HG03103 (cell line): ENCODE measurements around the gene TPP2.

Experiments
- ATAC-seq: cut with Tn5 transposase; IDR thresholded peaks from one replicate; pipeline ENCODE4 v1.9.1; 2021; ENCODE audit warnings: low read depth; ENCODE audit not compliant: unreplicated experiment

The TPP2 gene

GRCh38 chr13:102596147-102597028 is at the start of gene TPP2:
TPP2 (plus strand) TSS chr13:102596986; CDS start chr13:102597039, 53 bp downstream.
- ATAC-seq, result peak; percentile 63

DNA sequence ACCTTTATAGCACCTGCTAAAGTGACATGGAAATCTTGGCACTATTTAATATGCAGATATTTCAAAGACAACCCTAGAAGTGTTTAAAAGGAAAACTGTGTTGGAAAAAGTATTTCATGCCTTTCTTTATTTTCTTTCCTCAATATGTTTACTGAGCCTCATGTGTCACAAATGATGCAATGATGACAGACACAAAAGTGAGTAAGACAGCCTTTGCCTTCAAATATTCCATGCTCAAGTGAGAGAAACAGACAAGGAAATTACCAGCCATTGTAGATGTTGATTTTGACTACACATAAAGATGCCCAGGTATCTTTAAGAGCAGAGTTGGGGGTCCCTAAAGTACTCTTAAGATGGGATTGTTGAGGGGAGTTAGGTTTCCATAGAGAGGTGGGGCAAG is 48.0 kb upstream of the TPP2 start:
- ATAC-seq, result no peak

- no peak for ATAC-seq
Measured at GRCh38 chr13:102550507-102550906, 46.3 kb upstream of the TPP2 start.

- no peak for ATAC-seq
Measured at GRCh38 chr13:102555914-102556553, 40.8 kb upstream of the TPP2 start.

GRCh38 chr13:102556806-102557205 is 40.0 kb upstream of the TPP2 start:
- ATAC-seq, result no peak

GRCh38 chr13:102558029-102558428 is 38.8 kb upstream of the TPP2 start:
- no peak for ATAC-seq

GRCh38 chr13:102561933-102562332 is 34.9 kb upstream of the TPP2 start:
- ATAC-seq, result no peak

GRCh38 chr13:102563267-102563666 is 33.5 kb upstream of the TPP2 start:
- ATAC-seq, result no peak

DNA sequence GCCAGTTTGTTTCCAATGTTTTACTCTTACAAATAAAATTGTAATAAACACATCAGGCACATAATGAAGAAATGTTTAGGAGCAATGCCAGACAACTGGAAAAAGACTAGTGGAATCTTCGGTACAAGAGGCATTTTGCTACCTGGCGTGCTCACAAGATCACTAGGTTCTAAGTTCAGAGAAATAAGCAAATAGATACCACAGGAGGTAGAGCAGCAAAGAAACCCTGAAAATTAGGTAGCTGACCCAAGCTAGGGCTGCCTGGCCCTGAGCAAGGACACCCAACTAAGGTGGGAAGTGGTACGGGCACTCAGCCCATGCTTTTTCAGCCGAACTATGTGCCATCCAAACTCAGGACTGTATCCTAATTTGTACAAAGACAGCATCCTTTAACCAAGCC is 32.2 kb upstream of the TPP2 start:
- no peak for ATAC-seq

DNA sequence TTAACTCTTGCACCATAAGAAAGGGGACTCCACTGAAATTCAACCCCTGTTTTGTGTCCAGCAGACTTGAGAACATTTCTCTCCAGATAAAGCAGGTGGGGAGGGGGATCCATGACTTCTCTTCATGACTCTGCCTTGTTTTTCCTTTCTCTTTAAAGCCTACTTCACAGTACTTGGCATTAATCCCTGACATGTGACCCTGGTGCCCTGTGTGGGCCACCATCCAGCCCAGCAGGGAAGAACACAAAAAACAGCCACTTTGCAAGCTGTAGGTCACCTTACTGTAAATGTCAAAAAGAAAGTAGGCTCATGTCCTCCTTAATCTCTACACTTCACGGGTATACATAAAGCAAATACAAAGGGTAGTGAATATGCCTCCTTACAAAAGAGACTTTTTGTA is 30.3 kb upstream of the TPP2 start:
- ATAC-seq, result no peak

GRCh38 chr13:102567857-102568256 is 28.9 kb upstream of the TPP2 start:
- ATAC-seq, result no peak

- no peak for ATAC-seq
Measured at GRCh38 chr13:102569488-102569887, 27.3 kb upstream of the TPP2 start.

DNA sequence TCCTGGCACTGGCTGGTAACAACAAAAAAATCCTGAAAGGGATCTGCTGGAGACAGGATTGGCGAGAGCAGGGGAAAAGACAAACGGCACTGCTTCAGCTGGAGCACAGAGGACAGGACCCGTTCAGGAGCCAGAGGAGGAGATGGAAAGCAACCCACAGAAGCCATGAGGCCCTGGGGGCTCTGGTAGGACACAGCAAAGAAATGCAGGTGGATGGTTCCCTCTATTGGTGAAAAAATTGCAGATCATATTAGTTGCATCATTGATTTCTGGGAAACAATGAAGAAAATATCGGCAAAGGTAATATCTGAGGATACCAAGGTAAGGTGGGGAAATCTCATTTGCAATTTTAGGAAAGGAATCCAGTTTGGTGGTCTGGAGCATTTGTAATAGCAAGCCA is 25.7 kb upstream of the TPP2 start:
- ATAC-seq, result no peak

- no peak for ATAC-seq
Measured at GRCh38 chr13:102572323-102572722, 24.5 kb upstream of the TPP2 start.

- ATAC-seq, result no peak
Measured at GRCh38 chr13:102580552-102581169, 16.1 kb upstream of the TPP2 start.

- no peak for ATAC-seq
Measured at GRCh38 chr13:102582256-102582655, 14.5 kb upstream of the TPP2 start.

DNA sequence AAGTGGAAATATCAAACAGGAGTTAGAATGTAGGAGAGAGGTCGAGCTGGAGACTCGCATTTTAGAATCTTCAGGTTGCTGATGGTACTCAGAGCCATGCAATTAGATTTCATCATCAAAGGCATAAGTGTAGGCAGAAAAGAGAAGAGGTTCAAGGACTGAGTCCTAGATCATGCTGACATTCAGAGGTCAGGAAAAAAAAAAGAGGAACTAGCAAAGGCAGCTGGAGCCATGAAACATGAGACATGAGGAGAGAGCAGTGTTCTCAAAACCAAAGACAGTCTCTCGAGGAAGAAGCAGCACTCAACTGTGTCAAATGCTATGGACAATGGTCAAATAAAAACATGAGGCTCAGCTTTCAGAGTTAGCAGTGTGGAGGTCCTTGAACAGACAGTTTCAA is 12.4 kb upstream of the TPP2 start:
- ATAC-seq, result peak; percentile 52

GRCh38 chr13:102586615-102587014 is 10.2 kb upstream of the TPP2 start:
- no peak for ATAC-seq

GRCh38 chr13:102587916-102588315 is 8.9 kb upstream of the TPP2 start:
- no peak for ATAC-seq

GRCh38 chr13:102589301-102589822 is 7.4 kb upstream of the TPP2 start:
- ATAC-seq, result no peak
